ENCODE measurements around the gene CREB3L2. TPM values are rescaled to one million over a fixed set of nuclear protein-coding genes. Genes with fewer than 3 reads are reported as not detected.

CREB3L2 gene
- polyA plus RNA-seq, 1 experiment: 57.8 TPM

DNA sequence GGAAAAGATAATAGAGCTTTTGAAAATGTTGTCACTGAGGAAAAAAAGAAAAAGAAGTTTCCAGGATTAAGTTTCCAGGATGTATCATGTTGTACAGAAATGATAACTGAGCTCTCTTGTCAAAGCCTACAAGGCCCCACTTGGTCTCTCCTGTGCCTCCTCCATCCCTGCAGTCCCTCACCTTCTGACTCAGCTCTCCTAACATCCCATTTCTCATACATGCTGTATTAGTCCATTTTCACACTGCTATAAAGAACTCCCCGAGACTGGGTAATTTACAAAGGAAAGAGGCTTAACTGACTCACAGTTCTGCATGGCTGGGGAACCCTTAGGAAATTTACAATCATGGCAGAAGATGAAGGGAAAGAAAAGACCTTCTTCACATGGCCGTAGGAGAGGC, 151.3 kb downstream of the CREB3L2 start:
- H3K9me3 ChIP-seq (ENCODE audit: control insufficient read depth, insufficient read depth, low read length): no peaks in the 10 kb centered on the region; the same call in 1 of the 2 replicates
- DNase-seq (ENCODE audit: low read depth, low spot score): no peak
- no peak overlapping the region for H3K27ac ChIP-seq (ENCODE audit: low read depth, low read length)
- TF ChIP-seq, protein P1, sequence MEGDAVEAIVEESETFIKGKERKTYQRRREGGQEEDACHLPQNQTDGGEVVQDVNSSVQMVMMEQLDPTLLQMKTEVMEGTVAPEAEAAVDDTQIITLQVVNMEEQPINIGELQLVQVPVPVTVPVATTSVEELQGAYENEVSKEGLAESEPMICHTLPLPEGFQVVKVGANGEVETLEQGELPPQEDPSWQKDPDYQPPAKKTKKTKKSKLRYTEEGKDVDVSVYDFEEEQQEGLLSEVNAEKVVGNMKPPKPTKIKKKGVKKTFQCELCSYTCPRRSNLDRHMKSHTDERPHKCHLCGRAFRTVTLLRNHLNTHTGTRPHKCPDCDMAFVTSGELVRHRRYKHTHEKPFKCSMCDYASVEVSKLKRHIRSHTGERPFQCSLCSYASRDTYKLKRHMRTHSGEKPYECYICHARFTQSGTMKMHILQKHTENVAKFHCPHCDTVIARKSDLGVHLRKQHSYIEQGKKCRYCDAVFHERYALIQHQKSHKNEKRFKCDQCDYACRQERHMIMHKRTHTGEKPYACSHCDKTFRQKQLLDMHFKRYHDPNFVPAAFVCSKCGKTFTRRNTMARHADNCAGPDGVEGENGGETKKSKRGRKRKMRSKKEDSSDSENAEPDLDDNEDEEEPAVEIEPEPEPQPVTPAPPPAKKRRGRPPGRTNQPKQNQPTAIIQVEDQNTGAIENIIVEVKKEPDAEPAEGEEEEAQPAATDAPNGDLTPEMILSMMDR (IDR thresholded peaks at IDR 0.05; ENCODE audit: low read depth, low read length): no peak
- ChIA-PET POLR2A (no interaction called here), CTCF (interaction anchor here (0.8 to 1.7 kb wide), 4 partner anchors 52 to 1224 kb away, joined by 3 to 16 read pairs (median 4); no protein-coding TSS in a partner anchor)
- no peak overlapping the region for H3K4me3 ChIP-seq (ENCODE audit: low read depth, low read length)
- H3K27me3 ChIP-seq (ENCODE audit: control insufficient read depth, insufficient read depth, low read length): no peaks in the 10 kb centered on the region

DNA sequence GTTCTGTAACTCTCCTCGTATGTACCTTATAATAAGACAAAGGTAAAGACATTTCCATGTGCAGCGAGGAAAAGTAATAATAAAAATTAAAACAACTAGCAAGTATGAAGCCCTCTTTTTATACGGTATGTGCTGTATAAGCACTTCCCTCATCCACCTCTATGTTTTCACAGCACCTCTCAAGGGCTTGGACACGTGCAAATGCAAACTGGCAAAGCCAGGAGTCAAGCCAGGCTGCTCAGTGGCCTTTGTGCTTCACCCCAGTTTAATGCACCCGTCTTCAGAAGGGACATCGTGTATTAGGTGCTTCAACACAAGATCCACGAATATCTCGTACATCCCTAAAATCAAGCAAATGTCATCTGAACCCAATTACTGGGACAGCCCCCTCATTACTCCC, 153.8 kb downstream of the CREB3L2 start:
- Histone ChIP-seq H3K9me3 (ENCODE audit: control insufficient read depth, insufficient read depth, low read length) (no peaks in the 10 kb centered on the region; the same call in 1 of the 2 replicates), H3K27ac (ENCODE audit: low read depth, low read length) (no peak overlapping the region), H3K27me3 (ENCODE audit: control insufficient read depth, insufficient read depth, low read length) (no peaks in the 10 kb centered on the region), H3K4me3 (ENCODE audit: low read depth, low read length) (no peak overlapping the region)
- DNase-seq (ENCODE audit: low read depth, low spot score): no peak
- TF ChIP-seq, protein P1 (IDR thresholded peaks at IDR 0.05; ENCODE audit: low read depth, low read length): no peak
- POLR2A ChIA-PET: no interaction called here
- CTCF ChIA-PET: interaction anchor here (1.0 kb wide), 1 partner anchor 192 kb away, joined by 3 read pairs; no protein-coding TSS in a partner anchor

DNA sequence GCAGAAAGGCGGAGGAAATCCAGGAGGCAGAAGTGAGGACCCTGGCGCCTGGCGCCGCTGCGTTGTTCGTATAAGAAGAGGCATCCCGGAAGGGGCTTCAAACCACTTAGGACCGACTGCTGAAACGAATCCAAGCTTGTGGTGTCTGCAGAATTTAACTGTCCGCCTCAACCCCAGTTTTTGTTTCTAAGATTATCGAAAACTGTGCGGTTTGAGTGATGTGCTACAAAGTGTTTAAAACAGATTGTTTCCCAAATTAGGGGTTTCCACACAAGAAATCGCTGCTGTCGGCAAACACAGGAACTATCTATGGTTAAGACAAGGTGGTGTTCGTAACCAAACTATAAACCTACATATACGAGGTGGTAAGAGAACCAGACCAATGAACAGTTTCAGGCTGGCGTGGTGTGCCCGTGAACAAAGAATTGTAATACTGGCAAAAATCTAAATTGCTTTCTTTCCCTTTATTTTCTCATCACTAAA, 154.3 kb downstream of the CREB3L2 start:
- H3K27me3 ChIP-seq (ENCODE audit: control insufficient read depth, insufficient read depth, low read length): no peaks in the 10 kb centered on the region
- peak overlapping the region; percentile 62 for H3K4me3 ChIP-seq (ENCODE audit: low read depth, low read length)
- TF ChIP-seq, protein P1 (IDR thresholded peaks at IDR 0.05; ENCODE audit: low read depth, low read length): no peak
- ChIA-PET POLR2A (no interaction called here), CTCF (interaction anchor here (1.0 kb wide), 1 partner anchor 192 kb away, joined by 3 read pairs; no protein-coding TSS in a partner anchor)
- no peak for DNase-seq (ENCODE audit: low read depth, low spot score)
- no peak overlapping the region for H3K27ac ChIP-seq (ENCODE audit: low read depth, low read length)
- no peaks in the 10 kb centered on the region; the same call in 1 of the 2 replicates for H3K9me3 ChIP-seq (ENCODE audit: control insufficient read depth, insufficient read depth, low read length)

DNA sequence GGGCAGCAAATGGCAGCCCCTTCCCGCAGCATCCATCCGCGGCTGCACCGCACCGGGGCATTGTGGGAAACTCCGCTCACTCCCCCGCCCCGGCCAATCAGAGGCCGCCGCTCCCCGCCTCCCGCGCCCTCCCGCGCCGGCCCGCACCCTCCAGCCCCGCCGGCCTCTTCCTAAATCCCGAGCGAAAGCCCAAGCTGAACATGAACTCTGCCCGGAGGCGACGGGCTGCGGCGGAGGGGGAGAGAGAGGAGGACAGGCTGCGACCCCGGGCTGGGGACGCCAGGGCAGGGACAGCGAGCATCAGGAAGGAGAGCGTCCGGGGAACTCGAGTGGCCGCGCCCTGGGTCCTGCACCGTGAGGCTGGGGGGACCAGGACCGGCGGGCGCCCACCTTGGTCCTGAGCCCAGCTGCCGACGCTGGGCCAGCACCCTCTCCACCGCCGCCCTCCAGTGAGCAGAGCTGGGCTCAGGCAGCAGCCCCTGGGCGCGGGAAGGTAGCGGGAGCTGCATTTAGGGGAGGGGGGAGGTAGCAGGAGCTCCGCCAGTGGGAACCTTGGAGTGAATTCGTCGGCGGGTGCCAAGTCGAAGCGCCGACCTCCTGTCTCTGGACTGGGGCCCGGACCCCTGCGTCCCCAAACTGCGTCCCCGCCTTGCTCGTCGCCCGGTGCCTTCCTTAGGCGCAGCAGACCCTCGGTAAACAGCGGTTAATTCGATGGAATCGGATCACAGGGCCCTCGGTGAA, 154.9 kb downstream of the CREB3L2 start, which contains the start of gene DGKI:
DGKI (minus strand) TSS at position 148 of the 741 bp plus-strand sequence.
- DNase-seq (ENCODE audit: low read depth, low spot score): no peak
- TF ChIP-seq, protein P1 (IDR thresholded peaks at IDR 0.05; ENCODE audit: low read depth, low read length): no peak
- H3K27me3 ChIP-seq (ENCODE audit: control insufficient read depth, insufficient read depth, low read length): no peaks in the 10 kb centered on the region
- peak within 1 kb of the TSS; percentile 62 for H3K4me3 ChIP-seq (ENCODE audit: low read depth, low read length)
- ChIA-PET CTCF (interaction anchor here (1.0 to 1.2 kb wide), 2 partner anchors 190 to 191 kb away, joined by 3 read pairs; no protein-coding TSS in a partner anchor), POLR2A (interaction anchor here (0.9 kb wide), 1 partner anchor 179 kb away, joined by 4 read pairs; no protein-coding TSS in a partner anchor)
- no peaks in the 10 kb centered on the region; the same call in 1 of the 2 replicates for H3K9me3 ChIP-seq (ENCODE audit: control insufficient read depth, insufficient read depth, low read length)
- H3K27ac ChIP-seq (ENCODE audit: low read depth, low read length): no peak within 1 kb of the TSS

DNA sequence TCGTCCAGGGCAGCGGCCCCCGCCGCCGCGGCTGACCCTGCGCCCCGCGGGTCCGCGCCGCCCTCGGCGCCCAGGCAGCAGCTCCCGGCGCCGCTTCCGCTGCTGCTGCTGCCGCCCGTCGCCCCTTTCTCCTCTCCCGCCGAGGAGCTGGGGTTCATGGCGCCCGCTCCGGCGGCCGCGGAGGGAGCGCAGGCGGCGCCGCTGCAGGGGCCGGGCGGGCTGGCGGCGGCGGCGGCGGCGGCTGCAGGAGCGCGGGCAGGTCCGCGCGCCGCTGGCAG, 155.4 kb downstream of the CREB3L2 start:
- H3K27ac ChIP-seq (ENCODE audit: low read depth, low read length): no peak overlapping the region
- CTCF ChIA-PET: interaction anchor here (1.2 kb wide), 1 partner anchor 190 kb away, joined by 3 read pairs; no protein-coding TSS in a partner anchor

More for the DNA sequence above, 155.4 kb downstream of the CREB3L2 start:
- TF ChIP-seq, protein P1 (IDR thresholded peaks at IDR 0.05; ENCODE audit: low read depth, low read length): no peak
- Histone ChIP-seq H3K4me3 (ENCODE audit: low read depth, low read length) (peak overlapping the region; percentile 62), H3K9me3 (ENCODE audit: control insufficient read depth, insufficient read depth, low read length) (no peaks in the 10 kb centered on the region; the same call in 1 of the 2 replicates), H3K27me3 (ENCODE audit: control insufficient read depth, insufficient read depth, low read length) (no peaks in the 10 kb centered on the region)
- DNase-seq (ENCODE audit: low read depth, low spot score): no peak
- POLR2A ChIA-PET: interaction anchor here (0.9 kb wide), 1 partner anchor 179 kb away, joined by 4 read pairs; no protein-coding TSS in a partner anchor

All from AG04450 (cell line).